ENCODE measurements around the gene ADGRA1.

The ADGRA1 gene

GRCh38 chr10:133056651-133057178, 31.0 kb upstream of the ADGRA1 start:
- Histone ChIP-seq H3K9ac (ENCODE audit: low read length) (no peak overlapping the region), H3K79me2 (ENCODE audit: insufficient read depth, low read length) (no peaks in the 10 kb centered on the region), H3F3A (ENCODE audit: insufficient read depth) (no peaks in the 10 kb centered on the region), H3K9me3 (ENCODE audit: insufficient read depth, low read length) (no peaks in the 10 kb centered on the region), H3K4me2 (ENCODE audit: low read depth, low read length, poor library complexity, severe bottlenecking) (no peak overlapping the region), H2AFZ (ENCODE audit: low read depth, low read length, severe bottlenecking) (no peak overlapping the region), H3K4me3 (ENCODE audit: insufficient read depth, low read length, poor library complexity, severe bottlenecking) (no peak overlapping the region), H4K20me1 (ENCODE audit: low read depth, low read length) (no peaks in the 10 kb centered on the region), H3K27me3 (ENCODE audit: low read length) (no peaks in the 10 kb centered on the region), H3K9me2 (replicated peaks; ENCODE audit: insufficient read depth, low read length) (no peaks in the 10 kb centered on the region), H3K27ac (ENCODE audit: low read depth, low read length) (no peak overlapping the region), H3K36me3 (ENCODE audit: low read length) (no peaks in the 10 kb centered on the region)
- TF ChIP-seq CTCF (IDR thresholded peaks at IDR 0.05; ENCODE audit: insufficient read depth, low read length, poor library complexity, severe bottlenecking) (no peak), EZH2phosphoT487 (conservative IDR thresholded peaks at IDR 0.05; ENCODE audit: low read length) (no peak)

- H2AFZ ChIP-seq (ENCODE audit: low read depth, low read length, severe bottlenecking) = no peak overlapping the region
- TF ChIP-seq EZH2phosphoT487 (conservative IDR thresholded peaks at IDR 0.05; ENCODE audit: low read length) = no peak
- no peak overlapping the region for H3K27ac ChIP-seq (ENCODE audit: low read depth, low read length)
- no peaks in the 10 kb centered on the region for H3K79me2 ChIP-seq (ENCODE audit: insufficient read depth, low read length)
- no peaks in the 10 kb centered on the region for H3K9me2 ChIP-seq (replicated peaks; ENCODE audit: insufficient read depth, low read length)
- no peak overlapping the region for H3K9ac ChIP-seq (ENCODE audit: low read length)
- no peaks in the 10 kb centered on the region for H3F3A ChIP-seq (ENCODE audit: insufficient read depth)
- H3K27me3 ChIP-seq (ENCODE audit: low read length) = no peaks in the 10 kb centered on the region
- H3K4me3 ChIP-seq (ENCODE audit: insufficient read depth, low read length, poor library complexity, severe bottlenecking) = no peak overlapping the region
- H4K20me1 ChIP-seq (ENCODE audit: low read depth, low read length) = no peaks in the 10 kb centered on the region
- no peak overlapping the region for H3K4me2 ChIP-seq (ENCODE audit: low read depth, low read length, poor library complexity, severe bottlenecking)
- no peaks in the 10 kb centered on the region for H3K36me3 ChIP-seq (ENCODE audit: low read length)
- no peaks in the 10 kb centered on the region for H3K9me3 ChIP-seq (ENCODE audit: insufficient read depth, low read length)
Observed at GRCh38 chr10:133058331-133059092, 29.2 kb upstream of the ADGRA1 start.

- Histone ChIP-seq H3F3A (ENCODE audit: insufficient read depth) (no peaks in the 10 kb centered on the region), H3K27ac (ENCODE audit: low read depth, low read length) (no peak overlapping the region), H3K4me2 (ENCODE audit: low read depth, low read length, poor library complexity, severe bottlenecking) (no peak overlapping the region), H3K9ac (ENCODE audit: low read length) (no peak overlapping the region), H3K9me3 (ENCODE audit: insufficient read depth, low read length) (no peaks in the 10 kb centered on the region), H3K9me2 (replicated peaks; ENCODE audit: insufficient read depth, low read length) (no peaks in the 10 kb centered on the region), H3K4me3 (ENCODE audit: insufficient read depth, low read length, poor library complexity, severe bottlenecking) (no peak overlapping the region), H3K27me3 (ENCODE audit: low read length) (no peaks in the 10 kb centered on the region), H3K79me2 (ENCODE audit: insufficient read depth, low read length) (no peaks in the 10 kb centered on the region), H4K20me1 (ENCODE audit: low read depth, low read length) (no peaks in the 10 kb centered on the region), H2AFZ (ENCODE audit: low read depth, low read length, severe bottlenecking) (no peak overlapping the region), H3K36me3 (ENCODE audit: low read length) (no peaks in the 10 kb centered on the region)
- TF ChIP-seq EZH2phosphoT487 (conservative IDR thresholded peaks at IDR 0.05; ENCODE audit: low read length) = no peak
- TF ChIP-seq CTCF (IDR thresholded peaks at IDR 0.05; ENCODE audit: insufficient read depth, low read length, poor library complexity, severe bottlenecking) = no peak
Observed at GRCh38 chr10:133059093-133059470, 28.6 kb upstream of the ADGRA1 start.

- H3K27ac ChIP-seq (ENCODE audit: low read depth, low read length) = no peak overlapping the region
- H3K79me2 ChIP-seq (ENCODE audit: insufficient read depth, low read length) = no peaks in the 10 kb centered on the region
- H3K9ac ChIP-seq (ENCODE audit: low read length) = no peak overlapping the region
- no peak overlapping the region for H2AFZ ChIP-seq (ENCODE audit: low read depth, low read length, severe bottlenecking)
- no peaks in the 10 kb centered on the region for H3K9me3 ChIP-seq (ENCODE audit: insufficient read depth, low read length)
- H3K27me3 ChIP-seq (ENCODE audit: low read length) = no peaks in the 10 kb centered on the region
- H3F3A ChIP-seq (ENCODE audit: insufficient read depth) = no peaks in the 10 kb centered on the region
- TF ChIP-seq EZH2phosphoT487 (conservative IDR thresholded peaks at IDR 0.05; ENCODE audit: low read length) (no peak), CTCF (IDR thresholded peaks at IDR 0.05; ENCODE audit: insufficient read depth, low read length, poor library complexity, severe bottlenecking) (no peak)
- no peak overlapping the region for H3K4me2 ChIP-seq (ENCODE audit: low read depth, low read length, poor library complexity, severe bottlenecking)
- no peaks in the 10 kb centered on the region for H3K9me2 ChIP-seq (replicated peaks; ENCODE audit: insufficient read depth, low read length)
- H4K20me1 ChIP-seq (ENCODE audit: low read depth, low read length) = no peaks in the 10 kb centered on the region
- no peak overlapping the region for H3K4me3 ChIP-seq (ENCODE audit: insufficient read depth, low read length, poor library complexity, severe bottlenecking)
- H3K36me3 ChIP-seq (ENCODE audit: low read length) = no peaks in the 10 kb centered on the region
Observed at GRCh38 chr10:133059571-133059970, 28.2 kb upstream of the ADGRA1 start.
